ENCODE measurements around the gene SMIM24.
"Not testable (repeated sequence)": the region's sequence is repeated elsewhere in the genome, so short reads cannot be mapped to it uniquely, and the experiment has no call there.

GRCh38 chr19:3508121-3508661, 27.9 kb upstream of the SMIM24 start:
- TF ChIP-seq, protein P1, sequence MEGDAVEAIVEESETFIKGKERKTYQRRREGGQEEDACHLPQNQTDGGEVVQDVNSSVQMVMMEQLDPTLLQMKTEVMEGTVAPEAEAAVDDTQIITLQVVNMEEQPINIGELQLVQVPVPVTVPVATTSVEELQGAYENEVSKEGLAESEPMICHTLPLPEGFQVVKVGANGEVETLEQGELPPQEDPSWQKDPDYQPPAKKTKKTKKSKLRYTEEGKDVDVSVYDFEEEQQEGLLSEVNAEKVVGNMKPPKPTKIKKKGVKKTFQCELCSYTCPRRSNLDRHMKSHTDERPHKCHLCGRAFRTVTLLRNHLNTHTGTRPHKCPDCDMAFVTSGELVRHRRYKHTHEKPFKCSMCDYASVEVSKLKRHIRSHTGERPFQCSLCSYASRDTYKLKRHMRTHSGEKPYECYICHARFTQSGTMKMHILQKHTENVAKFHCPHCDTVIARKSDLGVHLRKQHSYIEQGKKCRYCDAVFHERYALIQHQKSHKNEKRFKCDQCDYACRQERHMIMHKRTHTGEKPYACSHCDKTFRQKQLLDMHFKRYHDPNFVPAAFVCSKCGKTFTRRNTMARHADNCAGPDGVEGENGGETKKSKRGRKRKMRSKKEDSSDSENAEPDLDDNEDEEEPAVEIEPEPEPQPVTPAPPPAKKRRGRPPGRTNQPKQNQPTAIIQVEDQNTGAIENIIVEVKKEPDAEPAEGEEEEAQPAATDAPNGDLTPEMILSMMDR (IDR thresholded peaks at IDR 0.05) = not testable (repeated sequence)
- TF ChIP-seq POLR2A (IDR thresholded peaks at IDR 0.05) = not testable (repeated sequence)

Data from lower leg skin (tissue), 3 donors.